GM23338 (cell line): ENCODE results near the gene RASL11B. TPM values are rescaled to one million over a fixed set of nuclear protein-coding genes. Genes with fewer than 3 reads are reported as not detected.

Source experiments
- ATAC-seq: fragments of 200-7000 bp; cut with Tn5 transposase; 3 replicates; pipeline ENCODE4 v1.9.1; 2020
- DNase-seq: peaks from one replicate; pipeline ENCODE4 v3.0.0-alpha.2; 2015; ENCODE audit warnings: low spot score
- H2AFZ ChIP-seq: fragments of 200-600 bp; sonication (generic); 2 replicates; pipeline ENCODE4 v1.8.0; 2016; ENCODE audit warnings: antibody characterized with exemption, mild to moderate bottlenecking, moderate library complexity
- H3F3A ChIP-seq: fragments of 200-600 bp; sonication (generic); replicated peaks from 2 replicates; pipeline ENCODE4 v1.8.0; 2017; ENCODE audit warnings: antibody characterized with exemption, mixed run types, low read depth
- H3K27ac ChIP-seq: fragments of 200-600 bp; sonication (generic); 2 replicates; pipeline ENCODE4 v1.6.1; 2016; ENCODE audit warnings: low read depth
- H3K27me3 ChIP-seq: fragments of 200-600 bp; sonication (generic); 2 replicates; pipeline ENCODE4 v1.8.0; 2016; ENCODE audit warnings: mild to moderate bottlenecking, mixed run types, moderate library complexity; ENCODE audit not compliant: insufficient read depth
- H3K36me3 ChIP-seq: fragments of 200-600 bp; sonication (generic); 2 replicates; pipeline ENCODE4 v1.8.0; 2016; ENCODE audit warnings: mild to moderate bottlenecking; ENCODE audit not compliant: insufficient read depth
- H3K4me1 ChIP-seq: fragments of 200-600 bp; sonication (generic); 2 replicates; pipeline ENCODE4 v1.8.0; 2016; ENCODE audit warnings: mild to moderate bottlenecking, moderate library complexity; ENCODE audit not compliant: insufficient read depth
- H3K4me2 ChIP-seq: fragments of 200-600 bp; sonication (generic); 2 replicates; pipeline ENCODE4 v1.7.1; 2017; ENCODE audit warnings: mixed run types
- H3K4me3 ChIP-seq: fragments of 200-600 bp; sonication (generic); 2 replicates; pipeline ENCODE4 v1.6.1; 2016; ENCODE audit warnings: mixed run types
- H3K79me2 ChIP-seq: fragments of 200-600 bp; sonication (generic); replicated peaks from 2 replicates; pipeline ENCODE4 v1.8.0; 2017; ENCODE audit warnings: mild to moderate bottlenecking; ENCODE audit not compliant: insufficient read depth
- H3K9me2 ChIP-seq: fragments of 200-600 bp; sonication (generic); 2 replicates; pipeline ENCODE4 v1.8.0; 2017; ENCODE audit not compliant: insufficient read depth
- H4K20me1 ChIP-seq: fragments of 200-600 bp; sonication (generic); replicated peaks from 2 replicates; pipeline ENCODE4 v1.8.0; 2017; ENCODE audit warnings: mild to moderate bottlenecking; ENCODE audit not compliant: insufficient read depth
- H3K27ac Mint-ChIP-seq: 2 replicates; pipeline ENCODE4 v1.8.0; 2020; ENCODE audit warnings: inconsistent platforms, mild to moderate bottlenecking, moderate library complexity, mixed read lengths
- H3K27me3 Mint-ChIP-seq: 3 replicates; pipeline ENCODE4 v1.8.0; 2022; ENCODE audit warnings: low read depth, mild to moderate bottlenecking, moderate library complexity, mixed read lengths, inconsistent platforms; ENCODE audit not compliant: insufficient read depth, poor library complexity
- H3K36me3 Mint-ChIP-seq: 3 replicates; pipeline ENCODE4 v1.8.0; 2021; ENCODE audit warnings: low read depth, mild to moderate bottlenecking, inconsistent platforms, moderate library complexity, mixed read lengths
- H3K4me1 Mint-ChIP-seq: 3 replicates; pipeline ENCODE4 v1.8.0; 2020; ENCODE audit warnings: mild to moderate bottlenecking, inconsistent platforms, mixed read lengths
- H3K4me3 Mint-ChIP-seq: 3 replicates; pipeline ENCODE4 v1.8.0; 2021; ENCODE audit warnings: moderate library complexity, mild to moderate bottlenecking, inconsistent platforms, mixed read lengths
- H3K9me3 Mint-ChIP-seq: 3 replicates; pipeline ENCODE4 v1.8.0; 2020; ENCODE audit warnings: moderate library complexity, mild to moderate bottlenecking, inconsistent platforms, mixed read lengths
- CREB1 ChIP-seq: fragments of 250-450 bp; sonication (Bioruptor Pico); IDR thresholded peaks from 2 replicates; pipeline ENCODE4 v1.5.0; 2020; ENCODE audit warnings: low read depth, mild to moderate bottlenecking, moderate library complexity
- EZH2 ChIP-seq: fragments of 200-600 bp; sonication (generic); IDR thresholded peaks from one replicate; pipeline ENCODE4 v1.8.0; 2017; ENCODE audit warnings: antibody characterized with exemption, mild to moderate bottlenecking, low read depth; ENCODE audit not compliant: unreplicated experiment
- EZH2phosphoT487 ChIP-seq: fragments of 200-600 bp; sonication (generic); IDR thresholded peaks from one replicate; pipeline ENCODE4 v1.8.1; 2018; ENCODE audit warnings: antibody characterized with exemption; ENCODE audit not compliant: unreplicated experiment
- JUNB ChIP-seq: IDR thresholded peaks from one replicate; pipeline ENCODE4 v1.6.1; 2016; ENCODE audit warnings: antibody characterized with exemption; ENCODE audit not compliant: unreplicated experiment
- NANOG ChIP-seq: IDR thresholded peaks from 2 replicates; pipeline ENCODE4 v1.6.1; 2016; ENCODE audit warnings: antibody characterized with exemption, borderline replicate concordance
- POLR2AphosphoS5 ChIP-seq: IDR thresholded peaks from 2 replicates; pipeline ENCODE4 v1.6.1; 2016; ENCODE audit warnings: antibody characterized with exemption, low read depth
- STAT1 ChIP-seq: IDR thresholded peaks from one replicate; pipeline ENCODE4 v1.6.1; 2016; ENCODE audit warnings: antibody characterized with exemption; ENCODE audit not compliant: unreplicated experiment
- ZNF114 ChIP-seq: fragments of 250-450 bp; sonication (Bioruptor Pico); IDR thresholded peaks from 2 replicates; pipeline ENCODE4 v1.5.0; 2020; ENCODE audit warnings: mild to moderate bottlenecking, moderate library complexity
- ZNF331 ChIP-seq: fragments of 250-450 bp; sonication (Bioruptor Pico); IDR thresholded peaks from 2 replicates; pipeline ENCODE4 v1.5.0; 2020; ENCODE audit warnings: low read depth, mild to moderate bottlenecking, moderate library complexity
- polyA plus RNA-seq: library from polyadenylated mRNA; unstranded; fragments of >200 nt; fragmentation: Nextera tagmentation; extraction: Ambion mirVana; gene quantifications from 2 replicates; pipeline ENCODE4 v1.2.1, GENCODE V29; 2016
- total RNA-seq: library from RNA; depleted of rRNA; stranded (reverse); fragments of >200 nt; shearing (Covaris generic); gene quantifications from 2 replicates; pipeline ENCODE4 v1.2.3, GENCODE V29; 2014
- TF ChIP-seq, protein P1 (sequence below): IDR thresholded peaks from one replicate; pipeline ENCODE4 v1.6.1; 2018; ENCODE audit warnings: antibody characterized with exemption; ENCODE audit not compliant: unreplicated experiment
- TF ChIP-seq, protein P2 (sequence below): IDR thresholded peaks from 2 replicates; pipeline ENCODE4 v1.6.1; 2016; ENCODE audit warnings: antibody characterized with exemption
- TF ChIP-seq, protein P3 (sequence below), 2 experiments: fragments of 200-600 bp in 1 of 2; sonication (generic) in 1 of 2; conservative IDR thresholded peaks; 2 replicates each; pipeline versions ENCODE4 v1.5.1 to v1.6.1; 2016 to 2017; ENCODE audit warnings: antibody characterized with exemption in 2 of 2, low read depth in 2 of 2, mild to moderate bottlenecking in 2 of 2, moderate library complexity in 1 of 2
- TF ChIP-seq, protein P4 (sequence below): fragments of 250-450 bp; sonication (Bioruptor Pico); IDR thresholded peaks from 2 replicates; pipeline ENCODE4 v1.5.0; 2020; ENCODE audit warnings: mild to moderate bottlenecking, moderate library complexity

RASL11B gene
- total and polyA plus RNA-seq, 2 experiments from 2014 or later: 69.7 to 100.0 TPM

DNA sequence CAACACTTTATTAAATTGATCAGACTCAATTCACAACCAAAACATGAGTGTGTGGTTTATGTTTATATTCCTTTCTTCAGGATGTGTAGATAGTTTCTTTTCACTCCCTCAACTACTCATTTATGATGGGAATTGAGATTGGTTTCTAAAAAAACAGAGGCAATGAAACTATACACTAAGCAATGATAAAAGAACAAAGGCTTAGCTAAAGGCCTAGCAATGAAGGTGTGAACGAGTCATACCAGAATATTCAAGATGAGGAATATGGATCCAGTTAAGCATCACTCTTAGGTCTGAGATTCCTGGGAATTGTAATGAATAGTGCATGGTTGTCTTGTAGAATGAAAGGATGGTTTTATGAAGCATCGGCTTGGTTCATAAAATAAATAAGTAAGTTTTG is 17.5 kb upstream of the RASL11B start:
- H3F3A ChIP-seq: no peaks in the 10 kb centered on the region; the same call in 1 of the 2 replicates
- H3K9me3 Mint-ChIP-seq: no peaks in the 10 kb centered on the region; the same call in 2 of the 3 replicates
- peaks cover 6% of the 10 kb centered on the region for H3K9me2 ChIP-seq
- no peak overlapping the region for H3K4me3 Mint-ChIP-seq
- no peak overlapping the region for H3K4me2 ChIP-seq
- H3K4me3 ChIP-seq: no peak overlapping the region
- H2AFZ ChIP-seq: no peak overlapping the region
- H3K4me1 ChIP-seq: peaks cover 24% of the 10 kb centered on the region
- TF ChIP-seq EZH2 (no peak), CREB1 (CRISPR knock-in tag) (no peak), EZH2phosphoT487 (no peak), JUNB (no peak), STAT1 (no peak), ZNF331 (CRISPR knock-in tag) (no peak), ZNF114 (CRISPR knock-in tag) (no peak), NANOG (no peak), POLR2AphosphoS5 (no peak)
- TF ChIP-seq, protein P1, sequence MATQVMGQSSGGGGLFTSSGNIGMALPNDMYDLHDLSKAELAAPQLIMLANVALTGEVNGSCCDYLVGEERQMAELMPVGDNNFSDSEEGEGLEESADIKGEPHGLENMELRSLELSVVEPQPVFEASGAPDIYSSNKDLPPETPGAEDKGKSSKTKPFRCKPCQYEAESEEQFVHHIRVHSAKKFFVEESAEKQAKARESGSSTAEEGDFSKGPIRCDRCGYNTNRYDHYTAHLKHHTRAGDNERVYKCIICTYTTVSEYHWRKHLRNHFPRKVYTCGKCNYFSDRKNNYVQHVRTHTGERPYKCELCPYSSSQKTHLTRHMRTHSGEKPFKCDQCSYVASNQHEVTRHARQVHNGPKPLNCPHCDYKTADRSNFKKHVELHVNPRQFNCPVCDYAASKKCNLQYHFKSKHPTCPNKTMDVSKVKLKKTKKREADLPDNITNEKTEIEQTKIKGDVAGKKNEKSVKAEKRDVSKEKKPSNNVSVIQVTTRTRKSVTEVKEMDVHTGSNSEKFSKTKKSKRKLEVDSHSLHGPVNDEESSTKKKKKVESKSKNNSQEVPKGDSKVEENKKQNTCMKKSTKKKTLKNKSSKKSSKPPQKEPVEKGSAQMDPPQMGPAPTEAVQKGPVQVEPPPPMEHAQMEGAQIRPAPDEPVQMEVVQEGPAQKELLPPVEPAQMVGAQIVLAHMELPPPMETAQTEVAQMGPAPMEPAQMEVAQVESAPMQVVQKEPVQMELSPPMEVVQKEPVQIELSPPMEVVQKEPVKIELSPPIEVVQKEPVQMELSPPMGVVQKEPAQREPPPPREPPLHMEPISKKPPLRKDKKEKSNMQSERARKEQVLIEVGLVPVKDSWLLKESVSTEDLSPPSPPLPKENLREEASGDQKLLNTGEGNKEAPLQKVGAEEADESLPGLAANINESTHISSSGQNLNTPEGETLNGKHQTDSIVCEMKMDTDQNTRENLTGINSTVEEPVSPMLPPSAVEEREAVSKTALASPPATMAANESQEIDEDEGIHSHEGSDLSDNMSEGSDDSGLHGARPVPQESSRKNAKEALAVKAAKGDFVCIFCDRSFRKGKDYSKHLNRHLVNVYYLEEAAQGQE: no peak
- TF ChIP-seq, protein P2, sequence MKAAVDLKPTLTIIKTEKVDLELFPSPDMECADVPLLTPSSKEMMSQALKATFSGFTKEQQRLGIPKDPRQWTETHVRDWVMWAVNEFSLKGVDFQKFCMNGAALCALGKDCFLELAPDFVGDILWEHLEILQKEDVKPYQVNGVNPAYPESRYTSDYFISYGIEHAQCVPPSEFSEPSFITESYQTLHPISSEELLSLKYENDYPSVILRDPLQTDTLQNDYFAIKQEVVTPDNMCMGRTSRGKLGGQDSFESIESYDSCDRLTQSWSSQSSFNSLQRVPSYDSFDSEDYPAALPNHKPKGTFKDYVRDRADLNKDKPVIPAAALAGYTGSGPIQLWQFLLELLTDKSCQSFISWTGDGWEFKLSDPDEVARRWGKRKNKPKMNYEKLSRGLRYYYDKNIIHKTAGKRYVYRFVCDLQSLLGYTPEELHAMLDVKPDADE: no peak
- TF ChIP-seq, protein P3, sequence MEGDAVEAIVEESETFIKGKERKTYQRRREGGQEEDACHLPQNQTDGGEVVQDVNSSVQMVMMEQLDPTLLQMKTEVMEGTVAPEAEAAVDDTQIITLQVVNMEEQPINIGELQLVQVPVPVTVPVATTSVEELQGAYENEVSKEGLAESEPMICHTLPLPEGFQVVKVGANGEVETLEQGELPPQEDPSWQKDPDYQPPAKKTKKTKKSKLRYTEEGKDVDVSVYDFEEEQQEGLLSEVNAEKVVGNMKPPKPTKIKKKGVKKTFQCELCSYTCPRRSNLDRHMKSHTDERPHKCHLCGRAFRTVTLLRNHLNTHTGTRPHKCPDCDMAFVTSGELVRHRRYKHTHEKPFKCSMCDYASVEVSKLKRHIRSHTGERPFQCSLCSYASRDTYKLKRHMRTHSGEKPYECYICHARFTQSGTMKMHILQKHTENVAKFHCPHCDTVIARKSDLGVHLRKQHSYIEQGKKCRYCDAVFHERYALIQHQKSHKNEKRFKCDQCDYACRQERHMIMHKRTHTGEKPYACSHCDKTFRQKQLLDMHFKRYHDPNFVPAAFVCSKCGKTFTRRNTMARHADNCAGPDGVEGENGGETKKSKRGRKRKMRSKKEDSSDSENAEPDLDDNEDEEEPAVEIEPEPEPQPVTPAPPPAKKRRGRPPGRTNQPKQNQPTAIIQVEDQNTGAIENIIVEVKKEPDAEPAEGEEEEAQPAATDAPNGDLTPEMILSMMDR (conservative IDR thresholded peaks at IDR 0.05; ENCODE audit: low read depth in 2 of 2): no peak
- TF ChIP-seq, protein P4, sequence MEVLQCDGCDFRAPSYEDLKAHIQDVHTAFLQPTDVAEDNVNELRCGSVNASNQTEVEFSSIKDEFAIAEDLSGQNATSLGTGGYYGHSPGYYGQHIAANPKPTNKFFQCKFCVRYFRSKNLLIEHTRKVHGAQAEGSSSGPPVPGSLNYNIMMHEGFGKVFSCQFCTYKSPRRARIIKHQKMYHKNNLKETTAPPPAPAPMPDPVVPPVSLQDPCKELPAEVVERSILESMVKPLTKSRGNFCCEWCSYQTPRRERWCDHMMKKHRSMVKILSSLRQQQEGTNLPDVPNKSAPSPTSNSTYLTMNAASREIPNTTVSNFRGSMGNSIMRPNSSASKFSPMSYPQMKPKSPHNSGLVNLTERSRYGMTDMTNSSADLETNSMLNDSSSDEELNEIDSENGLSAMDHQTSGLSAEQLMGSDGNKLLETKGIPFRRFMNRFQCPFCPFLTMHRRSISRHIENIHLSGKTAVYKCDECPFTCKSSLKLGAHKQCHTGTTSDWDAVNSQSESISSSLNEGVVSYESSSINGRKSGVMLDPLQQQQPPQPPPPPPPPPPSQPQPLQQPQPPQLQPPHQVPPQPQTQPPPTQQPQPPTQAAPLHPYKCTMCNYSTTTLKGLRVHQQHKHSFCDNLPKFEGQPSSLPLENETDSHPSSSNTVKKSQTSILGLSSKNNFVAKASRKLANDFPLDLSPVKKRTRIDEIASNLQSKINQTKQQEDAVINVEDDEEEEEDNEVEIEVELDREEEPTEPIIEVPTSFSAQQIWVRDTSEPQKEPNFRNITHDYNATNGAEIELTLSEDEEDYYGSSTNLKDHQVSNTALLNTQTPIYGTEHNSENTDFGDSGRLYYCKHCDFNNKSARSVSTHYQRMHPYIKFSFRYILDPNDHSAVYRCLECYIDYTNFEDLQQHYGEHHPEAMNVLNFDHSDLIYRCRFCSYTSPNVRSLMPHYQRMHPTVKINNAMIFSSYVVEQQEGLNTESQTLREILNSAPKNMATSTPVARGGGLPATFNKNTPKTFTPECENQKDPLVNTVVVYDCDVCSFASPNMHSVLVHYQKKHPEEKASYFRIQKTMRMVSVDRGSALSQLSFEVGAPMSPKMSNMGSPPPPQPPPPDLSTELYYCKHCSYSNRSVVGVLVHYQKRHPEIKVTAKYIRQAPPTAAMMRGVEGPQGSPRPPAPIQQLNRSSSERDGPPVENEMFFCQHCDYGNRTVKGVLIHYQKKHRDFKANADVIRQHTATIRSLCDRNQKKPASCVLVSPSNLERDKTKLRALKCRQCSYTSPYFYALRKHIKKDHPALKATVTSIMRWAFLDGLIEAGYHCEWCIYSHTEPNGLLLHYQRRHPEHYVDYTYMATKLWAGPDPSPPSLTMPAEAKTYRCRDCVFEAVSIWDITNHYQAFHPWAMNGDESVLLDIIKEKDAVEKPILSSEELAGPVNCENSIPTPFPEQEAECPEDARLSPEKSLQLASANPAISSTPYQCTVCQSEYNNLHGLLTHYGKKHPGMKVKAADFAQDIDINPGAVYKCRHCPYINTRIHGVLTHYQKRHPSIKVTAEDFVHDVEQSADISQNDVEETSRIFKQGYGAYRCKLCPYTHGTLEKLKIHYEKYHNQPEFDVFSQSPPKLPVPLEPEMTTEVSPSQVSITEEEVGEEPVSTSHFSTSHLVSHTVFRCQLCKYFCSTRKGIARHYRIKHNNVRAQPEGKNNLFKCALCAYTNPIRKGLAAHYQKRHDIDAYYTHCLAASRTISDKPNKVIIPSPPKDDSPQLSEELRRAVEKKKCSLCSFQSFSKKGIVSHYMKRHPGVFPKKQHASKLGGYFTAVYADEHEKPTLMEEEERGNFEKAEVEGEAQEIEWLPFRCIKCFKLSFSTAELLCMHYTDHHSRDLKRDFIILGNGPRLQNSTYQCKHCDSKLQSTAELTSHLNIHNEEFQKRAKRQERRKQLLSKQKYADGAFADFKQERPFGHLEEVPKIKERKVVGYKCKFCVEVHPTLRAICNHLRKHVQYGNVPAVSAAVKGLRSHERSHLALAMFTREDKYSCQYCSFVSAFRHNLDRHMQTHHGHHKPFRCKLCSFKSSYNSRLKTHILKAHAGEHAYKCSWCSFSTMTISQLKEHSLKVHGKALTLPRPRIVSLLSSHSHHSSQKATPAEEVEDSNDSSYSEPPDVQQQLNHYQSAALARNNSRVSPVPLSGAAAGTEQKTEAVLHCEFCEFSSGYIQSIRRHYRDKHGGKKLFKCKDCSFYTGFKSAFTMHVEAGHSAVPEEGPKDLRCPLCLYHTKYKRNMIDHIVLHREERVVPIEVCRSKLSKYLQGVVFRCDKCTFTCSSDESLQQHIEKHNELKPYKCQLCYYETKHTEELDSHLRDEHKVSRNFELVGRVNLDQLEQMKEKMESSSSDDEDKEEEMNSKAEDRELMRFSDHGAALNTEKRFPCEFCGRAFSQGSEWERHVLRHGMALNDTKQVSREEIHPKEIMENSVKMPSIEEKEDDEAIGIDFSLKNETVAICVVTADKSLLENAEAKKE (CRISPR knock-in tag): no peak
- peaks cover 13% of the 10 kb centered on the region for H3K27me3 Mint-ChIP-seq
- H3K36me3 Mint-ChIP-seq: no peaks in the 10 kb centered on the region; the same call in 2 of the 3 replicates
- no peaks in the 10 kb centered on the region for H3K27me3 ChIP-seq
- no peak for DNase-seq
- peaks cover 47% of the 10 kb centered on the region for H3K4me1 Mint-ChIP-seq
- no peaks in the 10 kb centered on the region for H3K36me3 ChIP-seq
- no peak overlapping the region for H3K27ac ChIP-seq
- no peaks in the 10 kb centered on the region for H3K79me2 ChIP-seq
- ATAC-seq: no peak
- H4K20me1 ChIP-seq: no peaks in the 10 kb centered on the region
- no peak overlapping the region for H3K27ac Mint-ChIP-seq
